ENCODE data around the gene ROBO4. TPM values are rescaled to one million over a fixed set of nuclear protein-coding genes. Genes with fewer than 3 reads are reported as not detected.

The ROBO4 gene
- total and polyA plus RNA-seq, 4 donors = 2.4 to 41.9 (median 11.2) TPM

DNA sequence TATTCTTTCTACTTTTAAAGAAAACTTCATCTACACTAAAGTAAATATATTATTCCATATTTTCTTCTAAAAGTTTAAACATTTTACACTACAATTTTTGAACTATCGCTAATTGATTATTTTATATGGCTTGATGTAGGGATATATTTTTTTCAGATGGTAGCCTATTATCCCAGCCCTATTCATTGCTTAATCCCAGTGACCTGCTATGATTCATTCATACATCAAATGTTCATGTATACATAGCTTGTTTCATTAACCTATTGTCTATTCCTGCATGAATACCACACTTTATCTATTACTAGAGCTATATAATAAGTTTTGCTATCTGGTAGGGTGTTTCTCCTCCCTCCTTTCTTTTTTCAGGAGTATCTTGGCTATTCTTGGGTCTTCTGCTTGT is 5.0 kb upstream of the ROBO4 start:
- Histone ChIP-seq H3K9me3 (ENCODE audit: control insufficient read depth, low read length) (no peaks in the 10 kb centered on the region), H3K36me3 (ENCODE audit: control insufficient read depth in 1 of 2, insufficient read depth in 2 of 2, low read length in 1 of 2) (no peaks in the 10 kb centered on the region), H3K4me1 (ENCODE audit: control insufficient read depth in 1 of 2, insufficient read depth in 2 of 2, low read length in 2 of 2) (no peaks in the 10 kb centered on the region), H3K27ac (ENCODE audit: low read depth in 1 of 2, low read length in 2 of 2) (no peak overlapping the region), H3K27me3 (ENCODE audit: control insufficient read depth in 1 of 2, insufficient read depth in 2 of 2, low read length in 1 of 2) (no peaks in the 10 kb centered on the region), H3K4me3 (ENCODE audit: low read length in 2 of 2) (no peak overlapping the region)
- DNase-seq (no peak), ATAC-seq (ENCODE audit: low FRiP score) (no peak)
- intact Hi-C loops (cut with DNase I) = no loop called here
- 95 to 97% methylated on average over 1 of the region's 1 CpG for WGBS, 2 donors

DNA sequence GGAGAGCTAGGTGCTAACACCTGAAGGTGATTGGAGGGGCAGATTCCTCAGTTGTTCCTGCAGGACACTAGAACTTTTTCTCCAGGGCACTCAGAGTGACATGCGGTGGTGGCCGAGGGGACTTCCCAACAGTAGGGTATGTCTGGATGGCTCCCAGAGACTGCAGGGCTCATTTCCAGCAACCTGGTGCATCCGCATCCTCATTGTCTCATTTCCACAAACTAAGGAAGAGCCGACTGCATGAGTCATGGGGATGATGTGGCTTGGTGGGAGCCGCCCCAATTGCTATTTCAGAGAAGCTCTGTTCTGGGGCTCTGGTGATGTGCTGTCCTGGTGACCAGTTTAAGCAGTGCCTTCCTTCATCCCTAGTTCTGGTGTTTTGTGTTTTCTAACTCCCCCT is 2.8 kb upstream of the ROBO4 start:
- no peak overlapping the region for H3K27ac ChIP-seq (ENCODE audit: low read depth in 1 of 2, low read length in 2 of 2)
- intact Hi-C loops (cut with DNase I) = no loop called here
- no peaks in the 10 kb centered on the region for H3K27me3 ChIP-seq (ENCODE audit: control insufficient read depth in 1 of 2, insufficient read depth in 2 of 2, low read length in 1 of 2)
- H3K4me3 ChIP-seq (ENCODE audit: low read length in 2 of 2) = no peak overlapping the region
- no peak for DNase-seq
- no peaks in the 10 kb centered on the region for H3K4me1 ChIP-seq (ENCODE audit: control insufficient read depth in 1 of 2, insufficient read depth in 2 of 2, low read length in 2 of 2)
- no peaks in the 10 kb centered on the region for H3K9me3 ChIP-seq (ENCODE audit: control insufficient read depth, low read length)
- WGBS, 2 donors = 84 to 90% methylated on average over 5 of the region's 5 CpGs
- ATAC-seq (ENCODE audit: low FRiP score) = peak; percentile 50
- no peaks in the 10 kb centered on the region for H3K36me3 ChIP-seq (ENCODE audit: control insufficient read depth in 1 of 2, insufficient read depth in 2 of 2, low read length in 1 of 2)

DNA sequence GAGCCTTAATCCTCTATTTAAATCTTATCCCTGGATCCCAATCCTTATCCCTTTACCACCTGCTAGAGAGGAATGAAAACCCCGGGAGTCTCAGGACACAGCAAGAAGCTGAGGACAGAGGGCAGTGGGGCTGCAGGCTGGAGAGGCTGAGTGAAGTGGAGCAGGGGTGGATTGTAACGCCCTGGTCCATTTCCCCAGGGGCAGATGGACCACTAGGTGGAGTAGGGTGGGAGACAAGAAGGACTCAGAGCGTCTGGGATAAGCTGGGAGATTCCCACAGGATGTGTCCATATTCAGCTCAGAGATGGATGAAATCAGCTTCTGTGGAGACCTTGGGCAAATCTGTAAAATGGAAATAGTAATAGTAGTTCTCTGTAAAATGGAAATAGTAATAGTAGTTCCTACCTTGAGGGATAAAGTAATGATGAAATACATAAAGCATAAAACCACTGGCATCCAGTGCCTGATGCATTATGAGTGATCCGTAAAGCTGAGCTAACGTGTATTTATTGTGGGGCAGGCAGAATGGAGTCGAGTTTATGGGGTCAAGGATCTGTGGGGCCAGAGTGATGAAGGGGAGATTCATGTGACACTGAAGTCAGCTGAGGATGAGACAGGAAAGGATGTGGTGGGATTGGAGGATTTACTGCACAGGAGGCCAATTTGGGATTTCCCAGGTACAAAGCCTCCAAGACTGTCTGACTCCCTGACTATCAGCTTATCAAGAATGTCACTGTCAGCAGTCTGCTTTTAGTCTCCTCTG is 1.9 kb upstream of the ROBO4 start:
- H3K4me1 ChIP-seq (ENCODE audit: control insufficient read depth in 1 of 2, insufficient read depth in 2 of 2, low read length in 2 of 2) = no peaks in the 10 kb centered on the region
- DNase-seq (no peak), ATAC-seq (ENCODE audit: low FRiP score) (no peak)
- no peak overlapping the region for H3K27ac ChIP-seq (ENCODE audit: low read depth in 1 of 2, low read length in 2 of 2)
- no peak overlapping the region for H3K4me3 ChIP-seq (ENCODE audit: low read length in 2 of 2)
- WGBS, 2 donors = 71 to 75% methylated on average over 6 of the region's 6 CpGs
- no peaks in the 10 kb centered on the region for H3K36me3 ChIP-seq (ENCODE audit: control insufficient read depth in 1 of 2, insufficient read depth in 2 of 2, low read length in 1 of 2)
- H3K9me3 ChIP-seq (ENCODE audit: control insufficient read depth, low read length) = no peaks in the 10 kb centered on the region
- intact Hi-C loops (cut with DNase I) = no loop called here
- no peaks in the 10 kb centered on the region for H3K27me3 ChIP-seq (ENCODE audit: control insufficient read depth in 1 of 2, insufficient read depth in 2 of 2, low read length in 1 of 2)

DNA sequence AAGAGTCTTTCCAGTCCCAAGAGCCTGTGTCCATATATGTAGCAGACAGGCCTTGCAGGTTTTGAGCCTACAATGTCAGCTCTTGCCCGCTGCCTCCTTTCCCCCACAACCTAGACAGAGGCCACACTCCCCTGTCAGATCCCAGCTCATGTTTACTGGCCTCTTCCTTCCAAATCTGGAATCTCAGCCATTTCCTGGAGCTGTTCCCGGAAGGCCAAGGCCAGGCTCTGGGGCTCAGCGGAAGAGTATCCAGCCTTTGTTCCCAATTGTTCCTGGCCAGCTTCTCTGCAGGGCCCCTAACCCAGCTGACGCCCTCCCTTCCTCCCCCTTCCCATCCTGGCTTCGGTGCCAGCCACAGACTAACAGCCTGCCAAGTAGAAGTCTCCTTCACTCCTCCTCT is 1.0 kb upstream of the ROBO4 start:
- Histone ChIP-seq H3K4me1 (ENCODE audit: control insufficient read depth in 1 of 2, insufficient read depth in 2 of 2, low read length in 2 of 2) (no peaks in the 10 kb centered on the region), H3K36me3 (ENCODE audit: control insufficient read depth in 1 of 2, insufficient read depth in 2 of 2, low read length in 1 of 2) (no peaks in the 10 kb centered on the region), H3K27ac (ENCODE audit: low read depth in 1 of 2, low read length in 2 of 2) (no peak overlapping the region), H3K4me3 (ENCODE audit: low read length in 2 of 2) (no peak overlapping the region), H3K27me3 (ENCODE audit: control insufficient read depth in 1 of 2, insufficient read depth in 2 of 2, low read length in 1 of 2) (no peaks in the 10 kb centered on the region), H3K9me3 (ENCODE audit: control insufficient read depth, low read length) (no peaks in the 10 kb centered on the region)
- intact Hi-C loops (cut with DNase I) = no loop called here
- WGBS, 2 donors = 33 to 34% methylated on average over 5 of the region's 5 CpGs
- ATAC-seq (ENCODE audit: low FRiP score) (peak; percentile 23), DNase-seq (no peak)

DNA sequence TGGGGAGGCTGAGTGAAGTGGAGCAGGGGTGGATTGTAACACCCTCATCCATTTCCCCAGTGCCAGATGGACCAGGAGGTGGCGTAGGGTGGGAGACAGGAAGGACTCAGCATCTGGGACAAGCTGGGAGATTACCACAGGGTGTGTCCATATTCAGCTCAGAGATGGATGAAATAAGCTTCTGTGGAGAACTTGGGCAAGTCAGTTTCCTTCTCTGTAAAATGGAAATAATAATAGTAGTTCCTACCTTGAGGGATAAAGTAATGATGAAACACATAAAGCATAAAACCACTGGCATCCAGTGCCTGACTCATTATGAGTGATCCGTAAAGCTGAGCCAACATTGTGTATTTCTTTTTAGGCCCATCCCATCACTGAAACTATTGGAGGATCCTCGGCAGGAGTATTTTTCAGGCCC is 607 bp upstream of the ROBO4 start:
- Histone ChIP-seq H3K36me3 (ENCODE audit: control insufficient read depth in 1 of 2, insufficient read depth in 2 of 2, low read length in 1 of 2) (no peaks in the 10 kb centered on the region), H3K27me3 (ENCODE audit: control insufficient read depth in 1 of 2, insufficient read depth in 2 of 2, low read length in 1 of 2) (no peaks in the 10 kb centered on the region), H3K4me1 (ENCODE audit: control insufficient read depth in 1 of 2, insufficient read depth in 2 of 2, low read length in 2 of 2) (no peaks in the 10 kb centered on the region), H3K9me3 (ENCODE audit: control insufficient read depth, low read length) (no peaks in the 10 kb centered on the region), H3K4me3 (ENCODE audit: low read length in 2 of 2) (no peak overlapping the region), H3K27ac (ENCODE audit: low read depth in 1 of 2, low read length in 2 of 2) (no peak overlapping the region)
- 53 to 58% methylated on average over 3 of the region's 3 CpGs for WGBS, 2 donors
- ATAC-seq (ENCODE audit: low FRiP score) (no peak), DNase-seq (no peak)
- intact Hi-C loops (cut with DNase I) = no loop called here

DNA sequence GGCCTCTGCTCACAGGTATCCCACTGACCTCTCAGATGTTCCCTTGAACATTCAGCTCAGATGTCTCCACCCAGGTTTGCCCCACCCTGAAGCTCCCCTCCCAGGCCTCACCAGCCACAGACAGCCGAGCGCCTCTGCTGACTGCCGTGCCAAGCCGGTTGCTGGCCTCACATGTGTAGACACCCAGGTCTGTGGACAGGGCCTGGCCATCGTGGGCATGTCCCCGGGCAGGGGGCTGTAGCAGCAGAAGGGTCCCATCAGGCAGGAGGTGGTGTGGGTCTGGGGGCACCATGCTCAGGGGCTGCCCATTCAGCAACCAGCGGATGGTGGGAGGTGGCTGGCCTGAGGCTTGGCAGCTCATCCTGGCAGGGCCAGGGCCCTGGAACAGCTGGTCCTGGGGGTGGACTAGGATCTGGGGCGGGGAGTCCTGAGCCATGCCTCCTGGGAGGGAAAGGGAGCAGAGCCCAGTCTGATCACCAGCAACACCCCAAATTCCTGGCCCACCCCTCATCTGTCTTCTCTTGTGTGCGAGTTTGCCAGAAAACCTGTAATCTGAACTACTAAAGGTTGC is 759 bp downstream of the ROBO4 start:
- no peak overlapping the region for H3K27ac ChIP-seq (ENCODE audit: low read depth in 1 of 2, low read length in 2 of 2)
- intact Hi-C loops (cut with DNase I) = no loop called here
- H3K4me1 ChIP-seq (ENCODE audit: control insufficient read depth in 1 of 2, insufficient read depth in 2 of 2, low read length in 2 of 2) = no peaks in the 10 kb centered on the region
- no peak for ATAC-seq (ENCODE audit: low FRiP score)
- 90 to 94% methylated on average over 9 of the region's 9 CpGs for WGBS, 2 donors
- peak in 1 of 2 donors; percentile 66 for DNase-seq
- no peaks in the 10 kb centered on the region for H3K36me3 ChIP-seq (ENCODE audit: control insufficient read depth in 1 of 2, insufficient read depth in 2 of 2, low read length in 1 of 2)
- H3K9me3 ChIP-seq (ENCODE audit: control insufficient read depth, low read length) = no peaks in the 10 kb centered on the region
- no peaks in the 10 kb centered on the region for H3K27me3 ChIP-seq (ENCODE audit: control insufficient read depth in 1 of 2, insufficient read depth in 2 of 2, low read length in 1 of 2)
- no peak overlapping the region for H3K4me3 ChIP-seq (ENCODE audit: low read length in 2 of 2)

DNA sequence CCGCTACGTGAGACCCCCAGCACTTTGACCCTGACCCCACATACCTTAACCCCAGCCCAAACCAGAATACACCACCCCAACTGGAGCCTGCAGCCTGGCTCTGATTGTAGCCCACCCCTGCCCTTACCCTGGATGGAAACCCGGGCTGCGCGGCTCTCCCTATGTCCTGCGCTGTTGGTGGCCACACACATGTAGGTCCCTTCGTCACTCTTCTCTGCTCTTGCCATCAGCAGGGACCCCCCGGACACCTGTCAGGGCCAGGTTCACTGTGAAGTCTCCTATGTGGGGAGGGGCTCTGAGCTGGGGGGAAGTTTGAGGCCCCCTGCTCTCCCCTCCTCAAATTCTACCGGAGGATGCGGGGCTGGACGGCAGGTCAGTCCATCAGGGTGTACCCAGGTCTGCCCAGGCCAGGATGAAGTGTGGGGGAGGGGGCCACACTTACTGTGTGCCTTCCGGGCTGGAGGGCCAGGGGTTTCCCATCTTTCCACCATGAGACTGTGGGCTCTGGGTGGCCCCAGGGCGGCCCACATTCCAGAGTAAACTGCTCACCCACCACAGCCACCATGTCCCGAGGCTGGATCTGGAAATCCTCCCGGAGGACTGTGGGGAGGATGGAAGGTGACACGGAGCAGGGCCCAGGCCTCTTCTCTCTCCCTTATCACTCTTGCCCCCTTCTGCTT is 1.5 kb downstream of the ROBO4 start:
- Histone ChIP-seq H3K4me1 (ENCODE audit: control insufficient read depth in 1 of 2, insufficient read depth in 2 of 2, low read length in 2 of 2) (no peaks in the 10 kb centered on the region), H3K27me3 (ENCODE audit: control insufficient read depth in 1 of 2, insufficient read depth in 2 of 2, low read length in 1 of 2) (no peaks in the 10 kb centered on the region), H3K9me3 (ENCODE audit: control insufficient read depth, low read length) (no peaks in the 10 kb centered on the region), H3K4me3 (ENCODE audit: low read length in 2 of 2) (no peak overlapping the region), H3K27ac (ENCODE audit: low read depth in 1 of 2, low read length in 2 of 2) (no peak overlapping the region), H3K36me3 (ENCODE audit: control insufficient read depth in 1 of 2, insufficient read depth in 2 of 2, low read length in 1 of 2) (no peaks in the 10 kb centered on the region)
- no peak for ATAC-seq (ENCODE audit: low FRiP score)
- WGBS, 2 donors = 92 to 93% methylated on average over 15 to 16 of the region's 16 CpGs
- DNase-seq = no peak
- intact Hi-C loops (cut with DNase I) = no loop called here

DNA sequence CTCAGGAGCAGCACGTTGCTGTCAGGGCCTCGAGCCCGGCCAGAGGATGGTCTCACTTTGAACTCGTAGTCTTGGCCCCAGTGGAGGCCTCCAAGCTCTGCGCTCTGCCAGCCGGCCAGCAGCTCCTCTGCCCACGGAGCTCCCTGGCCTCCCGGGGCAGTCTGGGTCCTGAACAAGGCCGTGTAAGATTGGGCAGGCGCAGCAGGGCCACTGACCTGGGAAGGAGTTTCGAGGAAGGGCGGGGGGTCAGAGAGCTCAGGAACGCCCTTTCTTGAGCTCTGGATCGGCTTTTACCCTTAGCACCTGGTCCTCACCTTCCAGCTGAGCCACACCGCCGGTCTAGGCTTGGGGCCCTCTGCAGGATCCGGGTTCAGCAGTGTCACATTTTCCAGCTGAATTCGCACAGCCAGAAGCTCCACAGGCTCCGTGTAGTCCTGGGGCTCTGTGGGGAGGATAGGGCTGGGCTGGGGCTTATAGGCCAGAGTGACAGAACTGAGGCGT is 2.1 kb downstream of the ROBO4 start:
- intact Hi-C loops (cut with DNase I) = no loop called here
- DNase-seq (no peak), ATAC-seq (ENCODE audit: low FRiP score) (no peak)
- no peak overlapping the region for H3K27ac ChIP-seq (ENCODE audit: low read depth in 1 of 2, low read length in 2 of 2)
- H3K36me3 ChIP-seq (ENCODE audit: control insufficient read depth in 1 of 2, insufficient read depth in 2 of 2, low read length in 1 of 2) = no peaks in the 10 kb centered on the region
- H3K4me3 ChIP-seq (ENCODE audit: low read length in 2 of 2) = no peak overlapping the region
- no peaks in the 10 kb centered on the region for H3K9me3 ChIP-seq (ENCODE audit: control insufficient read depth, low read length)
- H3K27me3 ChIP-seq (ENCODE audit: control insufficient read depth in 1 of 2, insufficient read depth in 2 of 2, low read length in 1 of 2) = no peaks in the 10 kb centered on the region
- 93% methylated on average over 20 of the region's 20 CpGs for WGBS, 2 donors
- H3K4me1 ChIP-seq (ENCODE audit: control insufficient read depth in 1 of 2, insufficient read depth in 2 of 2, low read length in 2 of 2) = no peaks in the 10 kb centered on the region
